Measurements from ENCODE around the gene CIT. TPM values are rescaled to one million over a fixed set of nuclear protein-coding genes. Genes with fewer than 3 reads are reported as not detected.

CIT gene
- polyA plus RNA-seq, 1 experiment, result 14.5 TPM

DNA sequence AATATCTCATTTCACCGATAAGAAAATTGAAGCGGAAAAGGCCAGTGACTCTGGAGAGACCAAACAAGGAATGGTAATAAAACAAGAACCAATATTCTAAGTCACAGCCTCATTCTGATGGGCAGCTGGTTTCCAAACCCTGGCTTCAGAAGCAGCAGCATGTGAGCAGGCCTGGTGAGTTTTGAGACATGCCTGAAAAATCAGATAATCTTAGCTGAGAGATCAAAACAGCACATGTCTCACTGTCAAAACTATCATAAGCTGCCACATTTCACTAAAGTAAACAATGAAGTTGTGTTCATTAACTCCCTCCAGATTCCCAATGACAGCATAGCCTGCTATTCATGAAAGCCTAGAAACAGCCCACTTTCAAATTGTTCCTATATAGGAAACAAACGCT lies 36.5 kb downstream of the CIT start:
- DNase-seq (ENCODE audit: low read depth), result no peak
- H3K27me3 ChIP-seq (ENCODE audit: control insufficient read depth, insufficient read depth, low read length), result no peaks in the 10 kb centered on the region
- H3K4me3 ChIP-seq (ENCODE audit: low read depth, low read length), result no peak overlapping the region
- POLR2A ChIA-PET, result no interaction called here
- no peaks in the 10 kb centered on the region for H3K36me3 ChIP-seq (ENCODE audit: control insufficient read depth, insufficient read depth, low read length)
- CTCF ChIA-PET, result interaction anchor here (0.6 to 1.1 kb wide), 3 partner anchors 8 to 60 kb away, joined by 3 read pairs; no protein-coding TSS in a partner anchor
- TF ChIP-seq, protein P1, sequence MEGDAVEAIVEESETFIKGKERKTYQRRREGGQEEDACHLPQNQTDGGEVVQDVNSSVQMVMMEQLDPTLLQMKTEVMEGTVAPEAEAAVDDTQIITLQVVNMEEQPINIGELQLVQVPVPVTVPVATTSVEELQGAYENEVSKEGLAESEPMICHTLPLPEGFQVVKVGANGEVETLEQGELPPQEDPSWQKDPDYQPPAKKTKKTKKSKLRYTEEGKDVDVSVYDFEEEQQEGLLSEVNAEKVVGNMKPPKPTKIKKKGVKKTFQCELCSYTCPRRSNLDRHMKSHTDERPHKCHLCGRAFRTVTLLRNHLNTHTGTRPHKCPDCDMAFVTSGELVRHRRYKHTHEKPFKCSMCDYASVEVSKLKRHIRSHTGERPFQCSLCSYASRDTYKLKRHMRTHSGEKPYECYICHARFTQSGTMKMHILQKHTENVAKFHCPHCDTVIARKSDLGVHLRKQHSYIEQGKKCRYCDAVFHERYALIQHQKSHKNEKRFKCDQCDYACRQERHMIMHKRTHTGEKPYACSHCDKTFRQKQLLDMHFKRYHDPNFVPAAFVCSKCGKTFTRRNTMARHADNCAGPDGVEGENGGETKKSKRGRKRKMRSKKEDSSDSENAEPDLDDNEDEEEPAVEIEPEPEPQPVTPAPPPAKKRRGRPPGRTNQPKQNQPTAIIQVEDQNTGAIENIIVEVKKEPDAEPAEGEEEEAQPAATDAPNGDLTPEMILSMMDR (IDR thresholded peaks at IDR 0.05; ENCODE audit: insufficient read depth, low read depth, low read length), result no peak

DNA sequence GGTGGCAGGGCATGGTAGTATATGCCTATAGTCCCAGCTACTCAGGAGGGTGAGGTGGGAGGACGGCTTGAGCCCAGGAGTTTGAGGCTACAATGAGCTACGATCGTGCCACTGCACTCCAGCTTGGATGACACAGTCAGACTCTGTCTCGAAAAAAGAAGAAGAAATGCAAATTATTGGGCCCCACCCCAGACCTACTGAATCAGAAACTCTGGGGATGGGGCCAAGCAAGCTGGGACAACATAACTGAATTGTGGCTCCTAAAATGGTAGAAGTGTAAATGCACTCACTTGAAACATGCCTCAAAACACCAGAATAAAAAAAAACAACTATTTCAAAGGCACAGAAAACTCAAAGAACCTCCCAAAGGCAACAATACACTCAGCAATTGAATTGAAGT lies 37.0 kb downstream of the CIT start:
- DNase-seq (ENCODE audit: low read depth), result no peak
- CTCF ChIA-PET, result interaction anchor here (1.1 kb wide), 1 partner anchor 35 kb away, joined by 3 read pairs; no protein-coding TSS in a partner anchor
- TF ChIP-seq, protein P1 (IDR thresholded peaks at IDR 0.05; ENCODE audit: insufficient read depth, low read depth, low read length), result no peak
- POLR2A ChIA-PET, result no interaction called here
- Histone ChIP-seq H3K36me3 (ENCODE audit: control insufficient read depth, insufficient read depth, low read length) (no peaks in the 10 kb centered on the region), H3K27me3 (ENCODE audit: control insufficient read depth, insufficient read depth, low read length) (no peaks in the 10 kb centered on the region), H3K4me3 (ENCODE audit: low read depth, low read length) (no peak overlapping the region)

DNA sequence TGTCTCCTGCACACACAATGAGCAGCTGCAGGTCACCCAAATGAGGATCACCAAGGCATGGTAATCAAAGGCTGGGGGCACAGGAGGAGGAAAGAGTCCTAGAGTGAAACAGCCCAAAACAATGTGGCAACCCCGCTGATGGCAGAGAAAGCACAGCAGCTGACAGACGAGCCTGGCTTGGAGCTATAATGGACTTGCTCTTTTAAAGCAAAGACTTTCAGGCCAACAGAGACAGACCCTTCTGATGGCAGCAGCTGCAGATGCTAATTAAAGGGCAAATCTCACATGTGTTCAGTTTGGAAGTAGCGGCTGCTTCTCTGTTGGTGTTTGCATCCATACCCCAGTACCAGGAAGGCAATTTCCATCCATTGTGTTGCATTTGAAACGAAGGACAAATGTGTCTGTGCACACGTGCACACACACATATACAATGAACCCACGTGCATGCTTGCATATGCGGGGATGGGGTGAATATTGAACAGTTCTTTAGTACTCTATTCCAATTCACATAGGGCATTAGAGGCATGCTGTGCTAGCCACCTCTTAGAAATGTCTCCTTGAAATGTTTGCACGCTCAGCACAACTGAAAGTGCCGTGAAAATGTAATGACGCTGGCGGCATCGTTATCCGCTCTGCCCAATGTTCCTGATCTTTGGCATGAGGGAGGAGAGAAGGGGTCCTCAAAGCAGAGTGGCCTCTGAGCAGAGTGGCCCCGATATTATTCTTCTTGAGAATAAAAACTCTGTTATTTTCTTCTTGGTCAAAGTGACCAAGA lies 38.1 kb downstream of the CIT start:
- Histone ChIP-seq H3K4me3 (ENCODE audit: low read depth, low read length) (no peak overlapping the region), H3K36me3 (ENCODE audit: control insufficient read depth, insufficient read depth, low read length) (no peaks in the 10 kb centered on the region), H3K27me3 (ENCODE audit: control insufficient read depth, insufficient read depth, low read length) (no peaks in the 10 kb centered on the region)
- POLR2A ChIA-PET, result no interaction called here
- CTCF ChIA-PET, result interaction anchor here (1.3 to 2.0 kb wide), 2 partner anchors 9 to 12 kb away, joined by 7 read pairs; no protein-coding TSS in a partner anchor
- DNase-seq (ENCODE audit: low read depth), result no peak
- TF ChIP-seq, protein P1 (IDR thresholded peaks at IDR 0.05; ENCODE audit: insufficient read depth, low read depth, low read length), result no peak

DNA sequence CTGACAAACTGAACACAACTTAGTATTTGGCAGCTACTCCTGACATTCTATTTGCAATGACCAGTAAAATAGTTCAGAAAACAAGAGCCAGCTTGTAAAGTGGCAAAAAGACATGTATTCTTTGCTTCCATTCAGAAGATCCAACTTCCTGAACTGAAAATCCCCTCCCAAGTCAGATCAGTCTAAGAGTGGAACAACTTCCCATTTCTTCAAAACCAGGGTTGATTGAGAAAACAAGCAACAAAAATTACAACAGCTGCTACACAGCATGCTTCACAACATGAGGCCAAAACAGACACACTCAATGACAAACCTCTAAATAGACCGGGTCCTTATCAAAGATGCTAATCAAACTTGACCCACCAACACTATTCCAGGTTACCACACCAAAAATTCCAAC lies 40.3 kb downstream of the CIT start:
- Histone ChIP-seq H3K27me3 (ENCODE audit: control insufficient read depth, insufficient read depth, low read length) (no peaks in the 10 kb centered on the region), H3K36me3 (ENCODE audit: control insufficient read depth, insufficient read depth, low read length) (no peaks in the 10 kb centered on the region), H3K4me3 (ENCODE audit: low read depth, low read length) (no peak overlapping the region)
- no peak for DNase-seq (ENCODE audit: low read depth)
- POLR2A ChIA-PET, result no interaction called here
- TF ChIP-seq, protein P1 (IDR thresholded peaks at IDR 0.05; ENCODE audit: insufficient read depth, low read depth, low read length), result no peak
- CTCF ChIA-PET, result interaction anchor here (1.0 kb wide), 1 partner anchor 10 kb away, joined by 3 read pairs; no protein-coding TSS in a partner anchor

DNA sequence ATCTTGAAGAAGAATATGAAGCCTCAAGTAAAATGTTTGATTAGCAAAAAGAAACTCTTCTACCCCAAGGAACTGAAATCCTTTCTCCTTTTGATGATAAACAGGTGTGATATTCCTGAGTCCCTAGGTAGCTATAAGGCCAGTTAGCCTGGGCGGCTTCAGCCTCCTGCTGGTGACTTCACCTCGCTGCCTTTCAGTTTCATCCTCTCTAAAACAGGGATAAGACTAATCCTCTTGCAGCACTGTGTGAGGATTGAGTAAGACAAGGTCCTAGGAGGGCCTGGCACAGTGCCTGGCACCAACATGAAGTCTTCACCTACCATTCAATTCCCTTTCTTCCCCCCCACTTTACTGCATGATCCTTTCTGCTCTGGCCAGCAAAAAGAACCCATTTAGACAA lies 42.1 kb downstream of the CIT start:
- H3K36me3 ChIP-seq (ENCODE audit: control insufficient read depth, insufficient read depth, low read length), result no peaks in the 10 kb centered on the region
- H3K27me3 ChIP-seq (ENCODE audit: control insufficient read depth, insufficient read depth, low read length), result no peaks in the 10 kb centered on the region
- ChIA-PET POLR2A (no interaction called here), CTCF (interaction anchor here (1.0 kb wide), 1 partner anchor 12 kb away, joined by 3 read pairs; no protein-coding TSS in a partner anchor)
- TF ChIP-seq, protein P1 (IDR thresholded peaks at IDR 0.05; ENCODE audit: insufficient read depth, low read depth, low read length), result peak; percentile 22; the same call in 1 of the 2 replicates
- no peak for DNase-seq (ENCODE audit: low read depth)
- no peak overlapping the region for H3K4me3 ChIP-seq (ENCODE audit: low read depth, low read length)

Data from BJ (cell line).